Left renal pelvis (tissue), 4 donors: ENCODE data around the gene CD9. TPM values are rescaled to one million over a fixed set of nuclear protein-coding genes. Genes with fewer than 3 reads are reported as not detected.

ENCODE experiments used
- DNase-seq, 4 donors: peaks; one replicate each; pipeline ENCODE4 v3.0.0-alpha.2; 2013; ENCODE audit warnings: low read depth in 4 of 4, low spot score in 3 of 4
- polyA plus RNA-seq, 4 donors: library from polyadenylated mRNA; unstranded; fragments of 120-200 nt; gene quantifications; one replicate each; pipeline ENCODE4 v1.2.1, GENCODE V29; 2013; ENCODE audit not compliant: insufficient read length in 4 of 4

CD9 gene
- polyA plus RNA-seq, 4 donors = 22.1 to 195 (median 183) TPM

DNA sequence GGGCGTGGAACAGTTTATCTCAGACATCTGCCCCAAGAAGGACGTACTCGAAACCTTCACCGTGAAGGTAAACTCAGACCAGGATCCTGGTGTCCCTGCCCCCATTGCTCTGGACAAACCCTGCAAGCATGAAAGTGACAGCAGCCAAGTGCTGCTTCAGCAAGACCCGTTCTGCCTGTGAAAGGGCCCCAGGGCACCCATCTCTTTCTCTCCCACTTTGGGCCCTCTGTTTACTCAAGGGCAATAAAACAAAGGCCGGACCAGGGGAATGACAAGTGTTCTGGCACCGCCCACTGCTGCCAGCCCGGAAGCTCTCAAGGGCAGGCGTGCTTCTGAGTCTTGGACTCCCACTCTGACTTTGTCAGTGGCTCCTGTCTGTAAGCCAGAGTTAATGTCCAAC, 35.3 kb downstream of the CD9 start:
- no peak for DNase-seq

- no peak for DNase-seq
Observed at GRCh38 chr12:6235906-6236640, 35.9 kb downstream of the CD9 start.

- no peak for DNase-seq
Observed at GRCh38 chr12:6236641-6236940, 36.4 kb downstream of the CD9 start.

GRCh38 chr12:6237830-6238229, 37.6 kb downstream of the CD9 start:
- no peak for DNase-seq

DNA sequence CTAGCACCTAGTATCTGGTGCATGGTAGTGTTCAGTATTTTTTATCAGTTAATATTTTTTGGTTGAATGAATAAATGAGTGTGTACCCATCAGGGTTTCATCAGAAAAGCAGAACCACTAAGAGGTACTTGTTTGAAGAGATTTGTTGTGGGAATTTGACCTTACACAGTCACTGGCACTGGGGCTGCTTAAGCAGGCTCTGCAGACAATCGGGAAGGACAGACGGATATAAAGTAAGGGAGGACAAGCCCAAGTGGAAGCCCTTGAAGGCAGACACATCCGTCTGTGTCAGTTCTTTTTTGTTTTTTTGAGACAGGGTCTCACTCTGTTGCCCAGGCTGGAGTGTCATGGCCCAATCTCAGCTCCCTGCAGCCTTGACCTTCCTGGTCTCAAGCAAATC, 38.7 kb downstream of the CD9 start:
- no peak for DNase-seq

GRCh38 chr12:6241495-6241894, 41.3 kb downstream of the CD9 start:
- DNase-seq = no peak

- no peak for DNase-seq
Observed at GRCh38 chr12:6249580-6249979, 49.4 kb downstream of the CD9 start.

DNA sequence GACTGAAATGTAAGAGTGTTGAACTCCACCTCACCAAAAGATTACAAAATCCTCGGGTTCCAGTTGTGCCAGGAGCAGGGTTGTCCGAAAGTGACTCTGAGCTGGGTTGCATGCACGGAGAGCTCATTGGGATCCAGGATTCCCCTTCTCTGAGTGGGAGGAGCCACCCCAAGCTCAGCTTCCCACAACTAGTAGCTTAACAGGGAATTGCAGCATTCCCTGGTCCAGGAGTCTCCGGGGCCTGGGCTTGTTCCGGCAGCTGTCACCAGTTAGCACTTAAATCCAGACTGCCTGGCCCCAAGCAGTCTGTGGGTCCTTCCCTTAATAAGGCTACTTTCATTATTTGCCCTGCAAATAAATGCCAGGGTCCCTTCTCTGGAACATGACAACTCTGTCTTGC, 50.1 kb downstream of the CD9 start:
- DNase-seq = no peak

DNA sequence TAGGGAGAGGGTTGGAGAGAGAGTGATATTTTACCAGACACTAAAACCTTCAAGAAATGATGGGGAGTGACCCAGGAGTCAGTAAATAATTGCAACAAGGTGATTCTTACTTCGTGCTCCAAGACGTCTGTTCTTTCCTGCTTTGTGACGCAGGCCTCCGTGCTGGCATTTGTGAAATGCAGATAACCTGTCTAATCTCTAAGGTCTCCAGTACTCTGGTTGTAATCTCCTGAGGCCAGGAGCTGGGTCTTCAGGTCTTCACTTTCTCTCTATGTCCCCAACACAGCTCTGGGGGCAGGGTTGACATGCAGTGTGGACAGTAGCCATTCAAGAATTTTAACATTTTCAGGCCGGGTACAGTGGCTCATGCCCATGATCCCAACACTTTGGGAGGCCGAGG, 53.1 kb downstream of the CD9 start:
- DNase-seq = no peak

GRCh38 chr12:6254491-6254890, 54.3 kb downstream of the CD9 start:
- no peak for DNase-seq

- DNase-seq = no peak
Observed at GRCh38 chr12:6257007-6257406, 56.8 kb downstream of the CD9 start.

GRCh38 chr12:6262211-6262610, 62.0 kb downstream of the CD9 start:
- DNase-seq = no peak

DNA sequence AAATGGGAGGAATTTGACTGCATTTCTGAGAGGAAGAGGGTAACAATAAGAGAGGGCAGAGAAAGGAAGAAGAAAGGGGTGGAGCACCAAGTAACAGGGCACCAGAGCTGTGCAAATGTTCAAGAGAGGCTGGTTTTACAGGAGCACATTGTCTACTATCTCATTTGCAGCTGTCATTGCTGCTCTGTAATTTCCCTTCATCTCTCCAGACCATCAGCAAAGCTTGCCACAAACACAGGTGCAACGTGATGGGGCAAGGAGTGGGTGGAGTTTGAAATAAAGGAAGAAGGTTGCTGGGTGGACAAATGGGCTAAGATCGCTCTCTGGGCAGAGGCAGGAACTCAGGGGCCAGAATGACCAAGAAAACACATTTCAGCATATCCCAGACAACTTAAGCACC, 62.4 kb downstream of the CD9 start:
- DNase-seq = no peak

- DNase-seq = no peak
Observed at GRCh38 chr12:6263931-6264330, 63.7 kb downstream of the CD9 start.

DNA sequence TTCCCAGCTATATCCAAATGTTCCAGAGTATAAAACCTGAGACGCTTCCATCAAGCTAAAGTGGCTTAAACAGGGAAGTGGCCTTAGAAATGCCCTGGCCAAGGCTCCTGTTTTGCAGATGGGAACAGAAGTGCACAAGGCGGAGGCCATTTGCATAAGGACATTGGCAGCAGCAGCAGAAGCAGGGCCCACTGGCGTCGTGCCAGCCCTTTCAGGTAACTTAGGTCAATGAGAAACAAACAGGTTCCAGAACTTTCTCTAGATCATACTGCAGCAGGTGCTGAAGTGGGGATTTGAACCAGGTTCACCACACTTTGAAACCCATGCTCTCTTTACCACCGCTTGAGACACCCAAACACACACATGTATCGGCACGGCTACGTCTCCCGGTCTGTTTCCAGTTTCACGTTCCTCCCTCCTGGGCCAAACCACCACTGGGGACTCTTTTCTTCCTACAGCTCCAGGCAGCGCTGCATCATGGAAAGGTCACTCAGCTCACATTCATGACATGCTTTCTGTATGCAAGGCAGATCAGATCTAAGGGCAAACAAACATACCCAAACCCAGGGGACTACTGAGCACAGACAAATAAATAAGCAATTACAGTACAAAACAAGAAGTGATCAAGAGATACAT, 64.3 kb downstream of the CD9 start:
- DNase-seq = no peak

DNA sequence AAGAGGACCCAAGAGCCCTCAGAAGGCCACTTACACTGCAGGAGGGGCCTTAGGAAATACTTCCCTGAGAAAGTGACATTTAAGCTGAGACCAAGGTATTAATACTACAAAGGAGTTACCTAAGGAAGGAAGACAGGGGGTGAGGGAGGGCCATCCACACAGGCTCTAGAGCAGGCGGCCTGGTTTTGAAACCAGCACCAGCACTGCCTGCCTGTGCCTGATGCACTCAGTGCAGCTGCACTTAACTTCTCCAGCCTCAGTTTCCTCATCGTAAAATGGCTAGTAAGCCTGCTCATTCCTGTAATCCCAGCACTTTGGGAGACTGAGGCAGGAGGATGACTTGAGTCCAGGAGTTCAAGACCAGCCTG, 64.8 kb downstream of the CD9 start:
- DNase-seq = no peak

GRCh38 chr12:6266541-6266966, 66.4 kb downstream of the CD9 start:
- no peak for DNase-seq

DNA sequence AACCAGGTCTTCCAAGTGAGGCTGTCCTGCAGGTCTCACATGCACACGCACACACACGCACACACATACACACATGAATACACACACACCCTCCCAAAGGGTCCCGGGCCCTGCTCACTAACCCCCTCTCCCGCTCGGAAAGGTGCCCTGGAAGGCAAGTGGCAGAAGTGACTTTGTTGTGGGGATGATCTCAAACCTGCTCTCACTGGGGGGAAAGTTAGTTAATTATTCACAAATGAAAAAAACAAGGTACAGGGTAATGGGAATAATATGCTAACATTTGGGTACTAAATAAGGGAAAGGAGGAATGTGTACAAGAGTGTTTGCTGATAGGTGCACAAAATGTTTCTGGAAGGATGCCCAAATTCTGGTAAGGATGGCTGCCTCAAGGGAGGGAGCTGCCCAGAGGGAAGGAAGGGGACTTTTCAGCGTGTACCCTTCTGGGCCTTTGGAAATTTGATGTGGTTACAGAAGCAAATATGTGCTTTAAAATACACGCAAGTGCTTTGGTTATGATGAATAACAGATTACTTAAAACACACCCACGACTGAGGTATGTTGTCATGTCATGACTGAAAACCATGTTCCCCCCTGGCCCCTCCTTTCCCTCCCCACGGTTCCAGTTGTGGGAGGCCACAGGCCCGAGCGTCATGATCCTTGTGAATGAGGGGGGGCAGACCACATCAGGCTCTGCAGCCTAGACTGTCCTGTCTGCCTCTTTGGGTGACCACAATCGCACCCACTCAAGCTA, 66.9 kb downstream of the CD9 start:
- DNase-seq = no peak

DNA sequence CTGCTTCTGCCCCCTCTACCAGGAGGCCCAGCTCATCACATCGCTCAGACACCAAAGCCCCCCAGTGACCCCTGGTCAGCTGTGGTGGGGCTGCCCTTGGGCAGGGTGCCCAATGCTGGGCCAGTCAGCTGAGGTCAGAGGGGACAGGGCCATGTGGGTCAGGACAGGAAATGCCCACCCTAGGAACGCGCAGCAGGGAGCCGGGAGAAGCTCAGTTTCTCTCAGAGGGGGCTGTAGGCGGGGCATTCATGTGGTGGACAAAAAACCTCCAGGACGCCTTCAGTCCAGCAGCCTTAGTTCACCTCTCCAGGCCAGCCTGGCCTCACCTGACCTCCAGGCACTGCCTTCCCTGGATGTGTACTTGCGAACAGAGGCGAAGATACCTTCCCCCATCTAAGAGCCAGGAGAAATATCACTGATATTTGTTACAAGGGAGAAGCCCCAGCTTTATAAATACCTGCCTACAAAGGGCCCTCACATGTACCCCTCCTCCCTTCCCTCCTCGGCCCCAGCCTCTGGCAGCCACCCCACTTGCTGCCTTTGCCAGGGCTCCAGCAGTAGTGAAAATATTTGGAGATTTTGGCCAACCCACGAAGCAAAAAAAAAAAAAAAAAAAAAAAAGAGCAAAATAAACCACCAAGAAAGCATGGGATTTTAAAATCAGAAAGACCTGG, 68.4 kb downstream of the CD9 start:
- no peak for DNase-seq

DNA sequence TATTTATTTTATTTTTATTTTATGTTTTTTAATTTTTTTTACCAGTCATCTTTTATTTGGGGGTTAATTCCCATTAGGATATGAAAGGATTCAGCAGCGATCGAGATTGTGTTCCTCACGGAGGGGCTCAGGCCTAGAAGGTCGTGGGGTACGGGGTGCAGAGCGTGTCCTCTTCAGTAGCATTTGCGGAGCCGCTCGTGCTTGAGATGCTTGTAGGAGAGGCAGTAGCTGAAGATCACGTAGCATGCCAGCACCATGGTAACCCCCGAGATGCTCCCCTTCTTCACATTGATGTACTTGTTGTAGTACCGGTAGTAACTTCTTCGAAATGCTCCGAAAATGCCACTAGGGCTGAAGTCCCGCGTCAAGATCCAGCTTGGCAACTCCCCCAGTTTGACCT, 69.8 kb downstream of the CD9 start:
- DNase-seq = no peak

DNA sequence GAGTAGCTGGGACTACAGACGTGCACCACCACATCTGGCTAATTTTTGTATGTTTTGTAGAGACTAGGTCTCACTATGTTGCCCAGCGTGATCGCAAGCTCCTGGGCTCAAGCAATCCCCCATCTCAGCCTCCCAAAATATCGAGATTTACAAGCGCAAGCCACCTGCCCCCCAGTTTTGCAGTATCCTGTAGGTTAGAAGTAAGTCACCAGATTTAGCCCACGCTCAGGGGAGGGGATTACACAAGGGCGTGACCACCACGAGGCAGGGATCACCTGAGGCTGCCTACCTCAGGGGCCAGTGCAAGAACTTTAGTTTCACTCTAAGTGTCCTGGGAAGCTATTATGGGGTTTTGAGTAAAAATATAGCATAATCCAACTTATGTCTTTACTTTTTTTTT, 71.1 kb downstream of the CD9 start:
- no peak for DNase-seq
